ENCODE data around the gene RALGAPB.
"Not testable (repeated sequence)": the region's sequence is repeated elsewhere in the genome, so short reads cannot be mapped to it uniquely, and the experiment has no call there.

Gene RALGAPB

GRCh38 chr20:38479596-38479995, 7.0 kb downstream of the RALGAPB start:
- H3K27ac ChIP-seq, result no peak overlapping the region
- no peak for DNase-seq (ENCODE audit: low read depth, low spot score)

- no peak for DNase-seq (ENCODE audit: low read depth, low spot score)
- H3K27ac ChIP-seq, result no peak overlapping the region
Measured at GRCh38 chr20:38485041-38485440, 12.4 kb downstream of the RALGAPB start.

- H3K27ac ChIP-seq, result no peak overlapping the region
- no peak for DNase-seq (ENCODE audit: low read depth, low spot score)
Measured at GRCh38 chr20:38489181-38489580, 16.5 kb downstream of the RALGAPB start.

GRCh38 chr20:38497246-38497935, 24.7 kb downstream of the RALGAPB start:
- no peak for DNase-seq (ENCODE audit: low read depth, low spot score)
- H3K27ac ChIP-seq, result no peak overlapping the region

GRCh38 chr20:38498909-38499308, 26.3 kb downstream of the RALGAPB start:
- DNase-seq (ENCODE audit: low read depth, low spot score), result peak; percentile 8

GRCh38 chr20:38499366-38499765, 26.7 kb downstream of the RALGAPB start:
- H3K27ac ChIP-seq, result no peak overlapping the region
- no peak for DNase-seq (ENCODE audit: low read depth, low spot score)

More at GRCh38 chr20:38498909-38499308, 26.3 kb downstream of the RALGAPB start:
- H3K27ac ChIP-seq, result no peak overlapping the region

GRCh38 chr20:38501858-38502436, 29.3 kb downstream of the RALGAPB start:
- no peak for DNase-seq (ENCODE audit: low read depth, low spot score)
- no peak overlapping the region for H3K27ac ChIP-seq

GRCh38 chr20:38504368-38505090, 31.9 kb downstream of the RALGAPB start:
- no peak overlapping the region for H3K27ac ChIP-seq
- DNase-seq (ENCODE audit: low read depth, low spot score), result no peak

- no peak overlapping the region for H3K27ac ChIP-seq
- DNase-seq (ENCODE audit: low read depth, low spot score), result no peak
Measured at GRCh38 chr20:38505091-38505455, 32.4 kb downstream of the RALGAPB start.

- DNase-seq (ENCODE audit: low read depth, low spot score); H3K27ac ChIP-seq: not testable (repeated sequence)
Measured at GRCh38 chr20:38511726-38512125, 39.1 kb downstream of the RALGAPB start.

GRCh38 chr20:38514185-38514584, 41.5 kb downstream of the RALGAPB start:
- no peak for DNase-seq (ENCODE audit: low read depth, low spot score)
- H3K27ac ChIP-seq, result no peak overlapping the region

GRCh38 chr20:38514947-38515346, 42.3 kb downstream of the RALGAPB start:
- no peak overlapping the region for H3K27ac ChIP-seq
- no peak for DNase-seq (ENCODE audit: low read depth, low spot score)

- DNase-seq (ENCODE audit: low read depth, low spot score), result no peak
- no peak overlapping the region for H3K27ac ChIP-seq
Measured at GRCh38 chr20:38515631-38516030, 43.0 kb downstream of the RALGAPB start.

GRCh38 chr20:38519426-38519825, 46.8 kb downstream of the RALGAPB start:
- H3K27ac ChIP-seq, result no peak overlapping the region
- DNase-seq (ENCODE audit: low read depth, low spot score), result no peak

GRCh38 chr20:38520261-38520660, 47.6 kb downstream of the RALGAPB start:
- no peak for DNase-seq (ENCODE audit: low read depth, low spot score)
- no peak overlapping the region for H3K27ac ChIP-seq

- DNase-seq (ENCODE audit: low read depth, low spot score), result peak; percentile 22
- peak overlapping the region; percentile 6 for H3K27ac ChIP-seq
Measured at GRCh38 chr20:38523697-38524096, 51.1 kb downstream of the RALGAPB start.

GRCh38 chr20:38528167-38528566, 55.5 kb downstream of the RALGAPB start:
- H3K27ac ChIP-seq, result no peak overlapping the region
- no peak for DNase-seq (ENCODE audit: low read depth, low spot score)

- DNase-seq (ENCODE audit: low read depth, low spot score), result no peak
- H3K27ac ChIP-seq, result no peak overlapping the region
Measured at GRCh38 chr20:38531021-38531420, 58.4 kb downstream of the RALGAPB start.

- no peak overlapping the region for H3K27ac ChIP-seq
- DNase-seq (ENCODE audit: low read depth, low spot score), result no peak
Measured at GRCh38 chr20:38534756-38535155, 62.1 kb downstream of the RALGAPB start.

- peak; percentile 54 for DNase-seq (ENCODE audit: low read depth, low spot score)
- H3K27ac ChIP-seq, result peak overlapping the region; percentile 63
Measured at GRCh38 chr20:38536310-38536709, 63.7 kb downstream of the RALGAPB start.

GRCh38 chr20:38537176-38537575, 64.5 kb downstream of the RALGAPB start:
- H3K27ac ChIP-seq, result peak overlapping the region; percentile 63
- no peak for DNase-seq (ENCODE audit: low read depth, low spot score)

Data from epithelial cell of prostate (primary cell).